Stimulated activated CD8-positive, alpha-beta memory T cell treated with anti-CD3 and anti-CD28 coated beads, Interleukin-7, amount 100 ng/mL, for 4 hours (primary cell): ENCODE data around the gene HSPA1B.
"Not testable (repeated sequence)": the region's sequence is repeated elsewhere in the genome, so short reads cannot be mapped to it uniquely, and the experiment has no call there.

Experiments used
- DNase-seq, 2 donors: peaks; one replicate each; pipeline ENCODE4 v3.0.0-alpha.2; 2020; ENCODE audit warnings: low read depth in 2 of 2

Gene HSPA1B

DNA sequence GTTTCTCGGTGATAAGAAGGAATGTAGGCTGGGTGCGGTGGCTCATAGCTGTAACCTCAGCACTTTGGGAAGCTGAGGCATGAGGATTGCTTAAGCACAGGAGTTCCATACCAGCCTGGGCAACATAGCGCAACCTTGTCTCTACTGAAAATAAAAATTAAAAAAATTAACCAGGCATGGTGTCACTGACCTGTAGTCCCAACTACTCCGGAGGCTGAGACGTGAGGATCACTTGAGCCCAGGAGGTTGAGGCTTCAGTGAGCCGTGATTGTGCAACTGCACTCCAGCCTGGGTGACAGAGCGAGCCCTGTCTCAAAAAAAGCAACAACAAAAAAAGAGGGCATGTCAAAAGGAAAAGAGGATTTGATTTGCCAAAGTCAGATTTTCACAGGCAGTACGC, 31.2 kb downstream of the HSPA1B start:
- DNase-seq, result no peak

DNA sequence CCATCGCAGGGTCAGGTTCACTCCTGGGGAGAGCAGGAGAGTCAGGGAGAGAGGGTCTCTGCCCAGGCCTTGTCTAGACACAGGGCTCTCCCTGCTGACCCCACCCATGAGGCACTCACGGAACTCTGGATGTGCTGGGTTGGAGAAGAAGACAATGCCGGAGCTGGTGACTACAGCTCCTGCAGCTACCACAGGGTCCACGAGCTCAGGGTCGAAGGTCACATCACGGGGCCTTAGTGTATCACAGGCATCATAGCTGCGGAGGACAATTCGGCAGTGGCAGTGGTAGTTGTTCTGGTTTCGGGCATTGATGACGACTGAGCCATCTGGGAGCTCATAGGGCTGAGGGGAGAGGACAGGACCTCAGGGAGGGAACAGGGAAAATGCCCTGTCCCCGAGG, 32.4 kb downstream of the HSPA1B start:
- DNase-seq, result no peak

DNA sequence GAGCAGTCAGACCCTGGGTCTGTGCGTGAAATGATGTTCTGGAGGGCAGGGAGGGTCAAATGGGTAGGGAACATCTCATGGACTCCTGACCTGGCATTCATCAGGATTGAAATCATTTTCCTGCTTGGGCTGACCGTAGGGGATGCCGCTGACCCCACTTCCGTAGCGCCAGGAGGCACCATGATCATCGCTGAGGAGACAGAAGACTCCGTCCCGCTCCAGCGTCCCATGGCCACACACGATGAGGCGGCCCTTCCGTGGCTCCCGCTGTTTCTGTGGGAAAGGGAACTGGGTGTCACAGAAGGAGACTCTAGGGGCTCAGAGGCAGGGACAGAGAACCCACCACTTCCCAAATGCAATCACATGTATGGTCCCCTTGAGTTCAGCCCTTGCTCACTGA, 32.8 kb downstream of the HSPA1B start:
- DNase-seq, result no peak

DNA sequence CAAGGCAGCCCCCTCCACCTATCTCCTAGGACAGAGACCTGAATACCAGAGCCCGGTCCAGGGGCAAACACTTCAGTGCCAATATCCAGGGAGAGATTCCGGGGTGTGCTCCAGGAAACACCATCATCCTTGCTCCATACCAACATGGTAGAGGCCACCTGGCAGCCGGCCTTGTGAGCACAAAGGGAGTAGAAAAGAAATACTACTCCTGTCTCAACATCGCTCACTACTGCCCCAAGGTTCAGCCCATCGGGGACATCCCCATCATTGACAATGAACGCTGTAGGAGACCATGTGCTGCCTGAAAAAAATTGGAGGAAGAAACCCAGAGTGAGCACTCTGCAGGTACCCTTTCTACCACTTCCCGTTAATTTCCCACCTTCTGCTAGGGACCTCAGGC, 33.6 kb downstream of the HSPA1B start:
- no peak for DNase-seq

DNA sequence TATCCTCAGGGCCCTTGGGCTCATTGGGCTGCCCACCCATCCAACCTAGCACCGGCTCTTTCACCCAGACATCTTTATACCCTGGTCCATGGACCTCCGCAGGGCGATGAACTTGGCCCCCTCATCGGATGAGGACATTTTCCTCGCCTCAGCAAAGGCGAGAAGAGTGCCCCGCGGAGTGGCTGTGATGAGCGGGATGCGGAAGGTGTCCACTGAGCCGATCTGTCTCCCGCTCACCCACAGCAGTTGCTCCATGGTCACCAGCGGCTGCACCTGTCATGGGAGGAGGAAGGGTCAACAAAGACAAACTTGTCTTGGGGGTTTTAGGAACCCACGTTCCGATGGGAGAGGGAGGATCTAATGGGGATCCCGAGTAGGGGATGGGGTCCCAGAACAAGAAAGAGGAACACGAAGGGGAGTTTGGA, 34.4 kb downstream of the HSPA1B start:
- DNase-seq, result no peak

DNA sequence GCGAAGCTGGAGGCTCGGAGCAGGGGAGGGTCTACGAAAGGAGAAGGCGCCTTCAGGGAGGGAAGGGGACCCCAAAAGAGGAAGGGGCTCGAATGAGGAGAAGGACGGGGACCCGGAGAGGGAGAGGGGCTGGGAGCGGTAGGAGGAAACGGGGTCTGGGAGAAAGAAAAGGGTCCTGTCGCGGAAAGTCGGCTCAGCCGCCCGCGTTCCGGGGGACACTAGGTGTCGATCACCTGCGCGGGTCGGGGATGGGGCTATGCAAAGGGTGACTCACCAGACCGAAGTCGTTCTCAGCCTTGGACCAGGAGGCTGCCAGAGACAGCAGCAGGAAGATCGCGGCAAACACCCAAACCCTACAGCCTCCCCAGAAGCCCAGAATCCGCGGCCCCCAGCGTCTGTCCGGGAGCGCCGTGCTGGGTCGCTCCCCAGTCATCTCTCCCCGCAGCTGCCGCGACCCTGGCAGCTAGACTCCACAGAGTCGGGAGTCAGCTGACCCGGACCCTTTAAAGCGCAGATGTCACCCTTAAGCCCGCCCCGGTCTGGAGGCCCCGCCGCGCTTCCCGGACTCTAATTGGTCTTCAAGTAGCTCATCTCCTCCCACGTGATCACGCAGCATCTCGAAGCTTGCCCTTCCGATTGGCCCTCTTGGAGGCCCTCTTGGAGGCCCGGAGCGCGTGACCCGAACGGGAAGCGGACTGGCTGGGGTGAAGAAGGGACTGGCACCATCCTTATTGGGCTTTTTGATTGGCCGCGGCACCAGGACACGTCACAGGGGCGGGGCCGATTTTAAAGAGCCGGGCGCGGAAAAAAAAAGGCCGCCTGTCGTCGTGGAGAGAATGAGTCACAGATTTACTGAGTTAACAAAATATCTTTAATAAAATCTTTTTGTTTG, 35.1 kb downstream of the HSPA1B start, which contains the start of gene NEU1:
TSS of gene NEU1 (minus strand) at position 478 of the 892 bp plus-strand sequence. CDS start at position 433, 45 bp downstream.
- peak; percentile 99 to 100 for DNase-seq

DNA sequence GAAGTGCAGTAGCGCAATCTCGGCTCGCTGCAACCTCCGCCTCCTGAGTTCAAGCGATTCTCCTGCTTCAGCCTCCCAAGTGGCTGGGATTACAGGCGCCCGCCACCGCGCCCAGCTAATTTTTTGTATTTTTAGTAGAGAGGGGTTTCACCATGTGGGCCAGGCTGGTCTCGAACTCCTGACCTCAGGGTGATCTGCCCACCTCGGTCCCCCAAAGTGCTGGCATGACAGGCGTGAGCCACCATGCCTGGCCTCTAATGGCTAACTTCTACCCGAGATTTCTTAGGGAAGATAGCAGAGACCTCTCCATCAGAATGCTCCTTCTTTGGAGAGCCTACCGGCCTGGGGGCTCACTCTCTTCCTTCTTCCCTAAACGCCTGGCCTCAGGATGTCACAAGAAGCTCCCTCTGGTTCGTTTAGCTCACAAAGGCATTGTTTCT, 36.6 kb downstream of the HSPA1B start:
- not testable (repeated sequence) for DNase-seq

DNA sequence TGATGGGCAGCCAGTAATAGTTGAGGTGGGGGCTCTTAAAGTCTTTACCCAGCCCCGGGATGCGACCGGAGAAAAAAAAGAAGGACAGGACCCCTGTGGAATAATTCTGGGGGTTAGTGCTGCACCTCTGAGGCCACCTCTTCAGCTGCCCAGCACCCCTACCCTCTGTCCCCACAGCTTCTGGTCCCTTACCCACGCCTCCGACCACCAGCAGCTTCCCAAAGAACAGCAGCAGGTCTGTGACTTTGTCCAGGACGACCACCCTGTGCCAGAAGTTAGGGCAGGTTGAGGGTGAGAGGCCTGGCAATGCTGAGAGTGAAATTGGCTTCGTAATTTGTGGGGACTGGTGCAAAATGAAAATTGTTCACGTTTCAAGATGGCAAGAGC, 37.3 kb downstream of the HSPA1B start:
- DNase-seq, result no peak

DNA sequence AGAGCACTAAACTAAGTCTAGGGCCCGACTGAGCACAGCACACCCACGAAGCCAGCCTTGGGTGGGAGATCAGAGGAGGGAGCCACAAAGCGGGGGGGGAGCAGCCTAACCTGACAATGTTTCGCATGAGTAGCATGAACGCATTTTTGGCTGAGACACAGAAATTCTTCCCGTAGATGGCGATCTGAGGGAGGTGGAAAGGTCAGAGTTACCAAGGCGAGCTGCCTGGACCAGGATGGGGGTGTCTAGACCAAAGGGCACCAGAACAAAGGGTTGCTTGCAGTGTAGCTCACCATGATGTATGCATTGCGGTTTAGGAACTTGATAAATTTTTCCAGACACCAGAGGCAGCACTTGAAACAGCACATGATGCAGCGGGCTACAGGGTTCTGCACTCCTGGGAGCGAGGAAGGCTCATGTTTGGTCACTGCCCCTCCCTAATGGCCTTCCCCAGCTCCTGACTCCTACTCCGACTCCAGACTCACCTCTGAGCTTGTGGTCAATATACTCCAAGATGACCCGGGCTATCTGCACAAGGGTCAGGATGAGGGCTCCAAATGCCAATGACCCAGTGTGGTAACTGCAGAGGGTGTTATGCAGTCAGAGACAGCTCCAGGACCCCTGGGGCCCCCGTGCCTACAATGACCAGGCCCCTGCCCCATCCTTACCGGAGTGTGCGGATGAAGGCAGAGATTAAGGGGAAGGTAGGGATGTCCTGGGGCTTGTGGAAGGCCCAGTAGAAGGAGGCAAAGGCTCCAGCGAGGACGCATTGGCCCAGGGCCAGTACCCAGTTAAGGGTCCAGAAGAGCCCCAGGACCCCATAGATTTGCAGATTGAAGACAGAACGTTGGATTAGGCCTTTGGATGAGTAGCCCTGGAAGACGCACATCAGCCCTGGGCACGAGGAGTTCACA, 37.9 kb downstream of the HSPA1B start:
- DNase-seq, result no peak

DNA sequence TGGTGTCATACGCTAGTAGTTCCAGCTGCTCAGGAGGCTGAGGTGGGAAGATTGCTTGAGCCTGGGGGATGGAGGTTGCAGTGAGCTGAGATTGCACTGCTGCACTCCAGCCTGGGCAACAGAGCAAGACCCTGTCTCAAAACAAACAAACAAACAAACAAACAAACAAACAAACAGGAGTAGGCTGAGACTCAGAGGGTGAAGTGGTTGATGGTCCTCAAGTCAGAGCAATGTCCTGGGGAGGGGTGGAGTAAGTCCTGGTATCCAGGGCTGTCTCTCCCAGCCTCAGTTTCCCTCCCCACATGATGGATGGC, 41.1 kb downstream of the HSPA1B start:
- not testable (repeated sequence) for DNase-seq

DNA sequence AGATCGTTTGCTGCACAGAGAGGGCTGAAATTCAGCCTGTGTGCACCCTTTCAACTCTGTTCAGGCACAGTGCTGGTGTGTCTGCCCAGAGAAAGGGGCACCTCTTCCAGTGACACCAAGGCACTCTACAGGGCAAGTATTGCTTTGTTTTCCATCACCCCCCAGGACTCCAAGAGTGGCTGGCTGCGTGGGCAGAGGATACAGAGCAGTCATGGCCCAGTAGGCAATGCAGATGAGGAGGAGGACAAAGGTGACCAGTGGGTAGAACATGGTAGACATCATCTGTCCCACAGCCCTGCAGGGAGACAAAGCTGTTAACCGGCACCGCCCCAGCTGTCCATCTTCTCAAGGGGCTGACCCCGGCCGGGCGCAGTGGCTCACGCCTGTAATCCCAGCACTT, 41.8 kb downstream of the HSPA1B start:
- DNase-seq, result no peak

DNA sequence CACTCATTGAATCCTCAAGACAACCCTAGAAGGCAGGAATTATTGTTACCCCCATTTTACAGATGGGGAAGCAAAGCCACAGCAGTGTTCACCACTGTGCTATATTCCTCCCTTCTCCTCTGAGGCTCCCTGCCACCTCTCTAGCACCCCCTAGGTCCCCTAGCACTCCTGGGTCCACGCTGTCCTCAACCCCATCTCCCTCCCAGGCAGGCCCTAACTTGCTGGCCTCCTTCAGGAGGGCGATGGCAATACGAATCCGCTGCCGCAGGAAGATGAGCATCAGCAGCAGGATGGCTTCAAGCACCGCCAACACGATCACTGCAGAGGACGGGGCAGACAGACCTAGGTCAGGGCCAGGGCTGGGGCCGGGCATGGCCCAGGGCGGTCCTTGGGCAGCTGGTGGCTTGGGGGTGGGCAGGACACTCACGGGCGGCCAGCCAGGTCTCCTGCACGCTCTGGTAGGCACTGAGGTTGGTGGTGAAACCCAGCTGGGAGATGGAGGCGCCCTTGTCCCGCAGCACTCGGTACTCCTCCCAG, 42.9 kb downstream of the HSPA1B start:
- no peak for DNase-seq

DNA sequence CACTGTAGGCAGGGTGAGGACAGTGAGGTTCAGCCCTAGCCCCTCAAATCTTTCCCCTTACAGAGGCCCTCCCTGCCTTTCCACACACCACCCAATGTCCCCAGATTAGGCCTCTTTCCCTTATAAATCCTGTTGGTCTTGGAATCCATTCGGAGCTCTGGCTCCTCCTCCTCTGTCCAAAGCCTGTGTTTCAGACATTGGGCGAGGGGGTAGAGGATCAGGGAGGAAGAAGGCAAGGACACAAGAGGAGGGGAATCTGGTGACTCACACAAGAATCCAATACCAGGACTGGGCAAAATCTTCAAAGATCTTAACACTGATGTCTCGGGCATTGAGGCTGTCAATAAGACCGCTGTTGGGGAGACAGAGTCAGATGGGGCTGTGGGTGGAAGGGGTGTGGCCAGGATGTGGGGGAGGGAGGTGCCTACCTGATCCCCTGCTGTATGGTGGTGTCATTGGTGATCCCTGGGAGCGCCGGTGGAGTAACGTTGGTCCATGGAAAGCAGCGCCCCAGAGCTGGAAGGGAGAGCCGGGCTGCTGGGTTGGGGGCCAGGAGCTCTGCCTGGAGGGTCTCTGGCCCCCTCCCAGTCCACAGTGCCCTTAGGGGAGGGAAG, 43.6 kb downstream of the HSPA1B start:
- DNase-seq, result no peak

DNA sequence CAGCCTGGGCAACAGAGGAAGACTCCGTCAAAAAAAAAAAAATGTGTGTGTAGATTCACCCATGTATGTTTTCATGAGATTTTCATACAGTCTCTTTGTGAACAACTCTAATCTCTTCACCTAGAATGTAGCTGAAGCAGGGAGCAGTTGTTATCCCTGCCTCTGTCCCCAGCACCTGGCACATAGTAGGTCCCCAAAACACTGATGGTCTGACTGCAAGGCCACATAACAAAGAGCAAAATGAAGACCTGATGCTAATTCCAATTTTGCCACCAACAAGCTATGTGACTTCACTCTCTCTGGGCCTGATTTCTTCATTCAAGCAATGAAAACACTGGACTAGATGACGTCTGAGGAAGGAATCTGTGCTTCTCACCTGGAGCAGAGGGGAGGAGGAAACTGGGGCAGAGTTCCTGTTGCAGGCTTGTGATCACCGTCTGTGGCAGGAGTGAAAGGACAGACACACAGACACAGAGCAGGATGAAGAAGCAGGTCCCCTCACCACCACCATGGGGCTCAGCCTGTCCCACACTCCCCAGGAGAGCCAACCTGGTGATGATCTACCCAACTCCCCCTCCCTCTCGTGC, 46.6 kb downstream of the HSPA1B start:
- DNase-seq, result no peak

DNA sequence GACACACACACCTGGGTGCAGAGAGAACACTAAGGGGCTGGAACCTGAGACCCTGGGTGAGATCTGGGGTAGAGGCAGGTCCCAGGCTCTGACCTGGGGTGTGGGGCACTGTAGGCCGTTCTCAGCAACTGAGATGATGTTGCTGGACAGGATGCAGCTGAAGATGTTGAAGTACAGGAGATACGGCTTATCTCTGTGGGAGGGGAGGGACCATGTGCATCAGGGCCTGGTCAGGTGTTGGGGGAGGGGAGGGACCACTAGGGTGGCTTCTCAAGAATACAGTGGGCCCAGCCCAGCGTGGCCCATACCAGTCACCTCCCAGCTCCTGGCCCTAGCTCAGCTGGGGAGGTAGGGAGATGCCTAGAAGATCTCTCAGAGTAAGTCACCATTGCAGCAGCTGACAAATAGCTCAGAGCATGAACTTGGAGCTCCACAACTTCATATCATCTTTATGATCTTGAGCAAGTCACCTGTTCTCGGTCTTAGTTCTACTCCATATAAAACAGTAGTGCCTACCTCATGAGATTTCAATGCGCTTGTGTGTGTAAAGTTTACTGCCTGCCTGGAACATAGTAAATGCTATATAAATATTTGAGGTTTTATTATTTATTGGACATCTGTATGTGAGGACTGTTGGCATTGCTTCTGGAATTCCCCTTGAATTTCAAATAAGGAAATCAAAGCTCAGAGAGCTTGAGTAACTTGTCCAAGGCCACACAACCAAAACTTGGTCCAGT, 47.5 kb downstream of the HSPA1B start:
- no peak for DNase-seq

DNA sequence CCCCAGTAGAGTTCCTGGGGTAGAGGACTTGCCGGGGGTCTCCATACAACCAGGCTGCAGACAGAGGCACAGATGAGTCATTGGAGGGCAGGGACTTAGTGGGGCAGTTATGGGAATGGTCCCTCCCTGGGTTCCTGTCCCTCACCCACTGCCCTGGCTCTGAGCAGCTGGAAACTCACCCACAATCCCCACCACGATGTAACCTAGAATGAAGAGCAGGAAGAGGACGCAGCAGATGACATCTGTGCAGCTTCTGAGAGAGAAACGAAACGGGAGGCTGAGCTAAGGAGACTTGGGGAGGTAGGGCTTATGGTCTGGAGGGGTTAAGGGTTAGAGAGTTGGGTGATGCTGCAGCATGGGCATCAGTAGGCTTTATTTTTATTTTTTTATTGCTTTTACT, 48.3 kb downstream of the HSPA1B start:
- DNase-seq, result no peak

DNA sequence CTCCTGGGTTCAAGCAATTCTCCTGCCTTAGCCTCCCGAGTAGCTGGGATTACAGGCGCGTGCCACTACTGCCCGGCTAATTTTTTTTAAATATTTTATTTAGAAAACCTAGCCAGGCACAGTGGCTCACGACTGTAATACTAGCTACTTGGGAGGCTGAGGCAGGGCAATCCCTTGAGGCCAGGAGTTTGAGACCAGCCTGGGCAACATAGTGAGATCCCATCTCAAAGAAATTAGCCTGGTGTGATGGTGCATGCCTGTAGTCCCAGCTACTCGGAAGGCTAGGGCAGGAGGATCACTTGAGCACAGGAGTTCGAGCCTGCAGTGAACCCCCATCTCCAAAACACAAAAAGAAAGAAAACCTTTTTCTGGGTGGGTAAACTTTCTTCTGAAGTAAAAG, 48.8 kb downstream of the HSPA1B start:
- DNase-seq, result no peak

DNA sequence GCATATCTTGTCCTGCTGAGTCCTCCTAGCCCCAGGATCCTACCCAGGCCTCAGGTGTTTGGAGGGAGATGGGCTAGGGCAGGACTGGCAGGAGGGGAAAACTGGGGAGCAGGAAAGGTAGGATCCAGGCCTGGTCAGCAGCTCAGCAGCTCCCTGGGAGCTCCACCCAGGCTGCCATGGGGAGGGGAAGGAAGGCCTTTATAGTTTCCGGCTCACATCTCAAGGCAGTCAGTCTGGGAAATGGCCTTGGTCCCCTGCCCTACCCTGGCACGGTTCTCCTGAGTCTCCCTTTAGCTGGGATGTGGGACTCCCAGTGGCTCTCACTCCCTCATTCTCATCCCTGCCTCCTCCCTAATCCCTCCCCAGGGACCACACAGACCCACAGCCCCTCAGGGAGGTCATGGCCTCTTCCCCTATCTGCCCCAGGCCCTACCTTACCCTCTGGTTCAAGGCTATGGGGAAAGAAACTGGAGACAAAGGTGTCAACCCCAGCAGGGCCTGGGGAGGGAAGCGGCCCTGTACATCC, 49.6 kb downstream of the HSPA1B start:
- DNase-seq, result no peak

DNA sequence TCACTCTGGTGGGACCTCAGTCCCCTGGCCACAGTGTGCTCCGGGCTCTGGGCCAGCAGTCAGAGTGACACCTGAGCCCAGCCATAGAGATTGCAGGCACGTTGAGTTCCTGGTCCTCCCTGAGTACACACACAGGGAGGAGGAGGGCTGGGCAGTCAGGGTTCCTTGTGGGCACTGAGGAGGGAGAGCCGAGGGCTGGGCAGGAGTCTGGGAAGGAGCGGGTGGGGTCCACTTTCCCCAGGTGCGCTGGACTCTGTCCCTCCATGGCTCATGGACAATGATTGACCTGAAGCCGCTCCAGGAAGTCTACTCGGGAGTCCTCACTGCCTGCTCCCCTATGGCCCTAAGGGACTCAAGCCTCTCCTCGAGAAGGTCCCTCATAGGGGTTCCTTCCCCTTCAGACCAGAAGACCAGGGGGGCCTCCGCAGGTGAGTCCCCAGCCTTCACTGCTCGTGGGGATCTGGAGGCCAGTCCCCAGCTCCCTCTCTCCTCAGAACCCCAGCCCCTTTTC, 50.2 kb downstream of the HSPA1B start:
- no peak for DNase-seq

DNA sequence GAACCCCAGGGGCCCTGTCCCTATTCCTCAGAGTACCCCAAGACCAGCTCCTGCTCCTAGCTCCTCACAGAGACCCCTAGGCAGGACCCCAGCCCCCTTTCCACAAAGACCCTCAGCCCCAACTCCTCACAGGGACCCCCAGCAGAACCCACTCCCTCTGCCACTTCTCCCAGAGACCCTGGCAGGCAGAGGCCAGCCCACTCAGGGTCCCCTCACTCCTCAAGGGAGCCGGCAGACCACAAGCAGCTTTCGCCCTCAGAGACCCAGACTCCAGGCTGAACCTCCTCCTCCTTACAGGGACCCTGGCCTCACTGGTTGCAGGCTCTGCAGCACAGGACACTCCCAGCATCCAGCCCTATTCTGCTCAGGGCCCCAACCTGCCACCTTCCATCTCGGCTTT, 50.7 kb downstream of the HSPA1B start:
- DNase-seq, result no peak
